IPS-NIHi7 (cell line): ENCODE measurements around the gene TBC1D30.
A peak's percentile ranks its signal among the peaks of the same experiment; 100 is the strongest.
"Not testable (repeated sequence)": the region's sequence is repeated elsewhere in the genome, so short reads cannot be mapped to it uniquely, and the experiment has no call there.

Source experiments
- DNase-seq: peaks from one replicate; pipeline ENCODE4 v3.0.0; 2012; ENCODE audit warnings: mixed read lengths; ENCODE audit errors: extremely low spot score

Gene TBC1D30

GRCh38 chr12:64824500-64825142, at the start of gene TBC1D30:
TSS of gene TBC1D30 (plus strand) at chr12:64824647. CDS start at chr12:64824880, 233 bp downstream.
- DNase-seq, result peak; percentile 55

GRCh38 chr12:64775147-64775736, 49.2 kb upstream of the TBC1D30 start:
- not testable (repeated sequence) for DNase-seq

GRCh38 chr12:64779354-64779974, 45.0 kb upstream of the TBC1D30 start:
- no peak for DNase-seq

GRCh38 chr12:64780132-64780530, 44.3 kb upstream of the TBC1D30 start:
- DNase-seq, result no peak

GRCh38 chr12:64780531-64781279, 43.7 kb upstream of the TBC1D30 start:
- DNase-seq, result peak; percentile 54

- DNase-seq, result peak; percentile 23
Observed at GRCh38 chr12:64781280-64782190, 42.9 kb upstream of the TBC1D30 start.

GRCh38 chr12:64782191-64782876, 42.1 kb upstream of the TBC1D30 start:
- no peak for DNase-seq

GRCh38 chr12:64785838-64786237, 38.6 kb upstream of the TBC1D30 start:
- DNase-seq, result no peak

- no peak for DNase-seq
Observed at GRCh38 chr12:64790166-64790565, 34.3 kb upstream of the TBC1D30 start.

GRCh38 chr12:64791036-64791435, 33.4 kb upstream of the TBC1D30 start:
- no peak for DNase-seq

GRCh38 chr12:64792128-64792527, 32.3 kb upstream of the TBC1D30 start:
- no peak for DNase-seq

- no peak for DNase-seq
Observed at GRCh38 chr12:64793610-64794009, 30.8 kb upstream of the TBC1D30 start.

- no peak for DNase-seq
Observed at GRCh38 chr12:64794305-64794704, 30.1 kb upstream of the TBC1D30 start.

- peak; percentile 62 for DNase-seq
Observed at GRCh38 chr12:64796205-64796845, 28.1 kb upstream of the TBC1D30 start.

GRCh38 chr12:64797156-64797555, 27.3 kb upstream of the TBC1D30 start:
- no peak for DNase-seq

GRCh38 chr12:64798165-64798564, 26.3 kb upstream of the TBC1D30 start:
- DNase-seq, result no peak

GRCh38 chr12:64800640-64801039, 23.8 kb upstream of the TBC1D30 start:
- no peak for DNase-seq

- peak; percentile 26 for DNase-seq
Observed at GRCh38 chr12:64801381-64801780, 23.1 kb upstream of the TBC1D30 start.

GRCh38 chr12:64802180-64802775, 22.2 kb upstream of the TBC1D30 start:
- DNase-seq, result peak; percentile 90

- DNase-seq, result no peak
Observed at GRCh38 chr12:64806173-64806572, 18.3 kb upstream of the TBC1D30 start.
